HepG2 (cell line): ENCODE results near the gene C16orf78. TPM values are rescaled to one million over a fixed set of nuclear protein-coding genes. Genes with fewer than 3 reads are reported as not detected.

Source experiments
- ATAC-seq: fragments of 200-7000 bp; cut with Tn5 transposase; 3 replicates; pipeline ENCODE4 v1.9.1; 2020; ENCODE audit warnings: mild to moderate bottlenecking, moderate library complexity
- BruUV-seq: library from RNA; stranded (reverse); fragments of 400-500 nt; replicated peaks from 2 replicates; lab custom pipeline; 2021; lab: Mats Ljungman, UMichigan
- CTCF ChIA-PET: fragments of 300-600 bp; formaldehyde crosslinking; extraction: SDS; loops from one replicate; lab custom pipeline; 2021; ENCODE audit warnings: low total read pairs, inconsistent platforms, low intra/inter-chr PET ratio; lab: Yijun Ruan, JAX
- POLR2A ChIA-PET: fragments of 350-600 bp; sonication (Branson Sonifier 250); formaldehyde crosslinking; loops from one replicate; lab custom pipeline; 2020; ENCODE audit warnings: antibody characterized with exemption, inconsistent platforms; lab: Yijun Ruan, JAX
- DNase-seq: peaks from one replicate; pipeline ENCODE4 v3.0.0-alpha.2; 2015; ENCODE audit warnings: low spot score
- FAIRE-seq: peaks from 3 replicates; lab custom pipeline; 2011; peaks lifted over from hg19 to GRCh38; lab: Jason Lieb, UNC
- H2AFZ ChIP-seq: one replicate; pipeline ENCODE4 v1.6.1; 2011; ENCODE audit warnings: low read length, inconsistent platforms
- H3K27ac ChIP-seq: fragments of 300-600 bp; 3 replicates; pipeline ENCODE4 v1.8.0; 2011; ENCODE audit warnings: mixed run types, mild to moderate bottlenecking, mixed read lengths, low read length, inconsistent platforms; ENCODE audit not compliant: insufficient read depth; ENCODE audit errors: extremely low read length
- H3K27me3 ChIP-seq, 2 experiments: fragments of 200-600 bp in 1 of 2; 2 replicates in 1 of 2; 3 replicates in 1 of 2; pipeline versions ENCODE4 v1.6.0 to v1.8.0; 2011; ENCODE audit warnings: low read length in 2 of 2, mild to moderate bottlenecking in 2 of 2, moderate library complexity in 2 of 2, inconsistent platforms in 1 of 2; ENCODE audit not compliant: insufficient read depth in 2 of 2, control insufficient read depth in 1 of 2
- H3K36me3 ChIP-seq, 2 experiments: fragments of 200-600 bp in 1 of 2; replicated peaks in 1 of 2; 2 replicates in 1 of 2; 3 replicates in 1 of 2; pipeline versions ENCODE4 v1.5.1 to v1.8.0; 2011; ENCODE audit warnings: low read length in 2 of 2, inconsistent platforms in 1 of 2; ENCODE audit not compliant: insufficient read depth in 2 of 2, control insufficient read depth in 1 of 2
- H3K4me1 ChIP-seq: 2 replicates; pipeline ENCODE4 v1.5.1; 2012; ENCODE audit warnings: low read length, inconsistent platforms; ENCODE audit not compliant: insufficient read depth
- H3K4me2 ChIP-seq: 2 replicates; pipeline ENCODE4 v1.6.0; 2011; ENCODE audit warnings: low read depth, low read length, inconsistent platforms
- H3K4me3 ChIP-seq, 3 experiments: fragments of 200-600 bp in 1 of 3; sonication (generic), shearing (Covaris generic) in 1 of 3; replicated peaks in 1 of 3; 2 replicates each; pipeline ENCODE4 v1.5.1; 2011 to 2016; ENCODE audit warnings: low read length in 3 of 3, inconsistent platforms in 2 of 3, low read depth in 2 of 3, mild to moderate bottlenecking in 2 of 3, control low read depth in 1 of 3, mixed read lengths in 1 of 3; ENCODE audit not compliant: insufficient read depth in 1 of 3
- H3K79me2 ChIP-seq: one replicate; pipeline ENCODE4 v1.6.1; 2011; ENCODE audit warnings: low read length, inconsistent platforms; ENCODE audit not compliant: insufficient read depth
- H3K9ac ChIP-seq: 2 replicates; pipeline ENCODE4 v1.6.0; 2011; ENCODE audit warnings: mild to moderate bottlenecking, low read depth, low read length, inconsistent platforms; ENCODE audit not compliant: insufficient read depth
- H3K9me3 ChIP-seq: 2 replicates; pipeline ENCODE4 v1.5.1; 2012; ENCODE audit warnings: mild to moderate bottlenecking, low read length
- H4K20me1 ChIP-seq: 2 replicates; pipeline ENCODE4 v1.6.0; 2011; ENCODE audit warnings: inconsistent platforms, mild to moderate bottlenecking, low read length, moderate library complexity; ENCODE audit not compliant: insufficient read depth
- CCAR2 ChIP-seq: fragments of 200-400 bp; formaldehyde crosslinking; optimal IDR thresholded peaks from 2 replicates; pipeline ENCODE3; 2018; ENCODE audit warnings: low read depth, mild to moderate bottlenecking, low read length, moderate library complexity
- DBP ChIP-seq: sonication (generic); formaldehyde crosslinking; IDR thresholded peaks from 2 replicates; pipeline ENCODE4 v1.4.0; 2020; ENCODE audit warnings: missing genetic modification reagents; ENCODE audit errors: not compliant biosample characterization
- ETS1 ChIP-seq: sonication (generic); formaldehyde crosslinking; IDR thresholded peaks from 2 replicates; pipeline ENCODE4 v1.4.0; 2020; ENCODE audit warnings: missing genetic modification reagents
- HNRNPH1 ChIP-seq: fragments of 200-400 bp; formaldehyde crosslinking; optimal IDR thresholded peaks from 2 replicates; pipeline ENCODE3; 2017; ENCODE audit warnings: mild to moderate bottlenecking, low read depth, low read length
- PLRG1 ChIP-seq: fragments of 450-650 bp; conservative IDR thresholded peaks from 2 replicates; pipeline ENCODE4 v1.6.1; 2016
- RXRA ChIP-seq: sonication (generic); formaldehyde crosslinking; IDR thresholded peaks from 2 replicates; pipeline ENCODE4 v1.5.1; 2020; ENCODE audit warnings: missing genetic modification reagents
- XBP1 ChIP-seq: sonication (generic); formaldehyde crosslinking; IDR thresholded peaks from 2 replicates; pipeline ENCODE4 v1.5.0; 2020; ENCODE audit warnings: missing genetic modification reagents
- ZNF33A ChIP-seq: sonication (generic); formaldehyde crosslinking; IDR thresholded peaks from 2 replicates; pipeline ENCODE4 v1.5.1; 2020; ENCODE audit warnings: missing genetic modification reagents, mild to moderate bottlenecking, moderate library complexity, borderline replicate concordance
- ZNF441 ChIP-seq: sonication (generic); formaldehyde crosslinking; IDR thresholded peaks from 2 replicates; pipeline ENCODE4 v1.7.0; 2021; ENCODE audit warnings: missing genetic modification reagents, borderline replicate concordance
- ZNF513 ChIP-seq: sonication (generic); formaldehyde crosslinking; conservative IDR thresholded peaks from 2 replicates; pipeline ENCODE4 v1.5.0; 2020; ENCODE audit warnings: missing genetic modification reagents
- ZNF687 ChIP-seq: sonication (generic); formaldehyde crosslinking; IDR thresholded peaks from 2 replicates; pipeline ENCODE4 v1.5.1; 2020; ENCODE audit warnings: mild to moderate bottlenecking, missing genetic modification reagents, moderate library complexity
- ZSCAN22 ChIP-seq: sonication (generic); formaldehyde crosslinking; IDR thresholded peaks from 2 replicates; pipeline ENCODE4 v1.4.0; 2020; ENCODE audit warnings: mild to moderate bottlenecking, missing genetic modification reagents
- WGBS: methylation state at CpG from one replicate; pipeline ENCODE4 v1.1.6; 2017; ENCODE audit warnings: low lambda C conversion rate; 5-methylcytosine and 5-hydroxymethylcytosine counted together
- in situ Hi-C: cut with HindIII; loops from 2 replicates; pipeline ENCODE4 v1.10.0; 2017; ENCODE audit warnings: low pct_unique_long_range_greater_than_20kb; ENCODE audit not compliant: extremely low pct_ligation_motif_present
- intact Hi-C: fragments of 100-400 bp; cut with micrococcal nuclease; formaldehyde crosslinking; loops from one replicate; pipeline ENCODE4 v1.10.0; 2022; ENCODE audit not compliant: unreplicated experiment
- polyA plus RNA-seq, 8 experiments: library from polyadenylated mRNA; depleted of rRNA in 3 of 8; stranded (reverse) in 7 of 8; unstranded in 1 of 8; fragments of >200 nt; fragmentation: Illumina TruSeq in 4 of 8; extraction: Trizol in 4 of 8; gene quantifications; 2 replicates each; pipeline versions ENCODE4 v1.2.1 to v1.2.3, GENCODE V29; 2011 to 2016; ENCODE audit warnings: low read depth in 4 of 8, missing spikeins in 1 of 8, mixed read lengths in 1 of 8; ENCODE audit not compliant: insufficient read depth in 1 of 8
- total RNA-seq, 5 experiments: library from RNA; depleted of rRNA; stranded (reverse); fragments of >200 nt; fragmentation: Illumina TruSeq; extraction: Trizol; gene quantifications; 2 replicates each; pipeline ENCODE4 v1.2.3, GENCODE V29; 2016; ENCODE audit warnings: low read depth in 1 of 5

The C16orf78 gene
- total and polyA plus RNA-seq, 2 of the 13 experiments (the other 11 are each of a cell fraction or from before 2014, with no cell fraction given), result not detected

- TF ChIP-seq RXRA (CRISPR knock-in tag) (no peak), PLRG1 (no peak), ZSCAN22 (CRISPR knock-in tag) (no peak), ZNF687 (CRISPR knock-in tag) (no peak), ZNF513 (CRISPR knock-in tag) (no peak)
Measured at GRCh38 chr16:49441366-49441780, 67.8 kb downstream of the C16orf78 start (continued).

GRCh38 chr16:49442805-49443204, 69.2 kb downstream of the C16orf78 start:
- DNase-seq, result no peak
- Histone ChIP-seq H3K9ac (no peak overlapping the region), H3K27me3 (peaks cover 0 to 23% of the 10 kb centered on the region in 2 experiments; a peak in 3 of 5 replicates), H3K27ac (no peak overlapping the region), H3K9me3 (no peaks in the 10 kb centered on the region), H3K4me2 (no peak overlapping the region), H4K20me1 (no peaks in the 10 kb centered on the region), H3K4me1 (no peaks in the 10 kb centered on the region)
- intact Hi-C loops, result no loop called here
- TF ChIP-seq CCAR2 (no peak), ZNF441 (CRISPR knock-in tag) (no peak), ZNF33A (CRISPR knock-in tag) (no peak), DBP (CRISPR knock-in tag) (no peak), HNRNPH1 (no peak), ETS1 (no peak), XBP1 (CRISPR knock-in tag) (no peak)
- TF ChIP-seq, all 625 proteins: peak for 0
- WGBS, result 20% methylated on average over 5 of the region's 5 CpGs
- H3K36me3 ChIP-seq, result no peaks in the 10 kb centered on the region
- H2AFZ ChIP-seq, result no peak overlapping the region
- no peak for FAIRE-seq
- ATAC-seq, result no peak
- in situ Hi-C loops, result no loop called here
- POLR2A ChIA-PET, result no interaction called here
- CTCF ChIA-PET, result no interaction called here
- H3K79me2 ChIP-seq, result no peaks in the 10 kb centered on the region
- BruUV-seq, result no TSS peak
- no peak overlapping the region for H3K4me3 ChIP-seq
